Testis (tissue), 2 donors: ENCODE results near the gene PAPOLA.

Experiments
- CTCF ChIP-seq, 3 experiments: fragments of 450-650 bp in 2 of 3; fragments of 200-600 bp in 1 of 3; sonication (generic) in 1 of 3; IDR thresholded peaks; one replicate each; pipeline ENCODE4 v1.5.1; 2016 to 2019; ENCODE audit warnings: antibody characterized with exemption in 3 of 3, mild to moderate bottlenecking in 2 of 3, moderate library complexity in 1 of 3
- POLR2A ChIP-seq: fragments of 450-650 bp; IDR thresholded peaks from one replicate; pipeline ENCODE4 v1.6.1; 2017; ENCODE audit warnings: antibody characterized with exemption, mild to moderate bottlenecking, moderate library complexity

GRCh38 chr14:96481731-96482314 is 20.4 kb upstream of the PAPOLA start:
- TF ChIP-seq CTCF (IDR thresholded peaks at IDR 0.05) (no peak), POLR2A (no peak)
